Measurements from ENCODE around the gene SEC14L3.

Gene SEC14L3

GRCh38 chr22:30441088-30441487 is 30.7 kb downstream of the SEC14L3 start:
- DNase-seq: no peak

- no peak for DNase-seq
Observed at GRCh38 chr22:30439836-30440235, 32.0 kb downstream of the SEC14L3 start.

GRCh38 chr22:30439226-30439625 is 32.6 kb downstream of the SEC14L3 start:
- DNase-seq: no peak

- DNase-seq: no peak
Observed at GRCh38 chr22:30438559-30438958, 33.3 kb downstream of the SEC14L3 start.

GRCh38 chr22:30436196-30436595 is 35.6 kb downstream of the SEC14L3 start:
- no peak for DNase-seq

GRCh38 chr22:30435674-30436126 is 36.1 kb downstream of the SEC14L3 start:
- peak; percentile 82 for DNase-seq

GRCh38 chr22:30434843-30435242 is 37.0 kb downstream of the SEC14L3 start:
- no peak for DNase-seq

GRCh38 chr22:30433773-30434172 is 38.0 kb downstream of the SEC14L3 start:
- DNase-seq: no peak

GRCh38 chr22:30433227-30433626 is 38.6 kb downstream of the SEC14L3 start:
- no peak for DNase-seq

- DNase-seq: no peak
Observed at GRCh38 chr22:30432520-30432919, 39.3 kb downstream of the SEC14L3 start.

- no peak for DNase-seq
Observed at GRCh38 chr22:30432096-30432495, 39.7 kb downstream of the SEC14L3 start.

- DNase-seq: no peak
Observed at GRCh38 chr22:30430933-30431332, 40.9 kb downstream of the SEC14L3 start.

GRCh38 chr22:30429887-30430286 is 41.9 kb downstream of the SEC14L3 start:
- DNase-seq: no peak

- no peak for DNase-seq
Observed at GRCh38 chr22:30427871-30428270, 43.9 kb downstream of the SEC14L3 start.

GRCh38 chr22:30426388-30427353 is 45.1 kb downstream of the SEC14L3 start:
- DNase-seq: peak; percentile 90

- peak; percentile 80 for DNase-seq
Observed at GRCh38 chr22:30425616-30426387, 46.0 kb downstream of the SEC14L3 start, which contains the start of gene MTFP1. TSS of gene MTFP1 (plus strand) at chr22:30425768. CDS start at chr22:30425880, 112 bp downstream.

GRCh38 chr22:30425327-30425615 is 46.5 kb downstream of the SEC14L3 start:
- DNase-seq: no peak

GRCh38 chr22:30424534-30425326 is 47.1 kb downstream of the SEC14L3 start:
- peak; percentile 64 for DNase-seq

- DNase-seq: peak; percentile 97
Observed at GRCh38 chr22:30423959-30424533, 47.8 kb downstream of the SEC14L3 start.

GRCh38 chr22:30423301-30423958 is 48.4 kb downstream of the SEC14L3 start:
- no peak for DNase-seq

GRCh38 chr22:30422481-30423300 is 49.1 kb downstream of the SEC14L3 start:
- DNase-seq: peak; percentile 83
